Astrocyte of the spinal cord (primary cell): ENCODE results near the gene TLL1.

Experiments
- DNase-seq: peaks from one replicate; pipeline ENCODE4 v3.0.0; 2011; ENCODE audit warnings: low read depth, low spot score
- H3K4me3 ChIP-seq: 2 replicates; pipeline ENCODE4 v1.5.1; 2011; ENCODE audit warnings: low read depth, mild to moderate bottlenecking, low read length, moderate library complexity
- CTCF ChIP-seq: IDR thresholded peaks from 2 replicates; pipeline ENCODE4 v1.5.1; 2012; ENCODE audit warnings: low read depth, mild to moderate bottlenecking, low read length, inconsistent platforms
- in situ Hi-C: cut with HindIII; loops from 2 replicates; pipeline ENCODE4 v1.10.0; 2017; ENCODE audit warnings: low sequenced_read_pairs

The TLL1 gene

GRCh38 chr4:166144607-166145006 lies 271.6 kb downstream of the TLL1 start:
- in situ Hi-C loops, result no loop called here
- TF ChIP-seq CTCF, result no peak
- H3K4me3 ChIP-seq, result no peak overlapping the region
- DNase-seq, result no peak

- in situ Hi-C loops, result no loop called here
- TF ChIP-seq CTCF, result no peak
- no peak overlapping the region for H3K4me3 ChIP-seq
- no peak for DNase-seq
Measured at GRCh38 chr4:166146806-166147540, 273.9 kb downstream of the TLL1 start.
